ENCODE measurements around the gene JUNB.

The JUNB gene

DNA sequence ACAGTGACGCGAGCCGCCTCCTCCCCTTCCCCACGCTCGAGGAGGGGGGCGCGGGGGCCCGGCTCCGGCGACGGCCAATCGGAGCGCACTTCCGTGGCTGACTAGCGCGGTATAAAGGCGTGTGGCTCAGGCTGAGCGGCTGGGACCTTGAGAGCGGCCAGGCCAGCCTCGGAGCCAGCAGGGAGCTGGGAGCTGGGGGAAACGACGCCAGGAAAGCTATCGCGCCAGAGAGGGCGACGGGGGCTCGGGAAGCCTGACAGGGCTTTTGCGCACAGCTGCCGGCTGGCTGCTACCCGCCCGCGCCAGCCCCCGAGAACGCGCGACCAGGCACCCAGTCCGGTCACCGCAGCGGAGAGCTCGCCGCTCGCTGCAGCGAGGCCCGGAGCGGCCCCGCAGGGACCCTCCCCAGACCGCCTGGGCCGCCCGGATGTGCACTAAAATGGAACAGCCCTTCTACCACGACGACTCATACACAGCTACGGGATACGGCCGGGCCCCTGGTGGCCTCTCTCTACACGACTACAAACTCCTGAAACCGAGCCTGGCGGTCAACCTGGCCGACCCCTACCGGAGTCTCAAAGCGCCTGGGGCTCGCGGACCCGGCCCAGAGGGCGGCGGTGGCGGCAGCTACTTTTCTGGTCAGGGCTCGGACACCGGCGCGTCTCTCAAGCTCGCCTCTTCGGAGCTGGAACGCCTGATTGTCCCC, at the start of gene JUNB:
JUNB (plus strand) TSS at position 142 of the 706 bp plus-strand sequence; CDS start at position 428, 286 bp downstream.
- TF ChIP-seq, protein P1, sequence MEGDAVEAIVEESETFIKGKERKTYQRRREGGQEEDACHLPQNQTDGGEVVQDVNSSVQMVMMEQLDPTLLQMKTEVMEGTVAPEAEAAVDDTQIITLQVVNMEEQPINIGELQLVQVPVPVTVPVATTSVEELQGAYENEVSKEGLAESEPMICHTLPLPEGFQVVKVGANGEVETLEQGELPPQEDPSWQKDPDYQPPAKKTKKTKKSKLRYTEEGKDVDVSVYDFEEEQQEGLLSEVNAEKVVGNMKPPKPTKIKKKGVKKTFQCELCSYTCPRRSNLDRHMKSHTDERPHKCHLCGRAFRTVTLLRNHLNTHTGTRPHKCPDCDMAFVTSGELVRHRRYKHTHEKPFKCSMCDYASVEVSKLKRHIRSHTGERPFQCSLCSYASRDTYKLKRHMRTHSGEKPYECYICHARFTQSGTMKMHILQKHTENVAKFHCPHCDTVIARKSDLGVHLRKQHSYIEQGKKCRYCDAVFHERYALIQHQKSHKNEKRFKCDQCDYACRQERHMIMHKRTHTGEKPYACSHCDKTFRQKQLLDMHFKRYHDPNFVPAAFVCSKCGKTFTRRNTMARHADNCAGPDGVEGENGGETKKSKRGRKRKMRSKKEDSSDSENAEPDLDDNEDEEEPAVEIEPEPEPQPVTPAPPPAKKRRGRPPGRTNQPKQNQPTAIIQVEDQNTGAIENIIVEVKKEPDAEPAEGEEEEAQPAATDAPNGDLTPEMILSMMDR (IDR thresholded peaks at IDR 0.05; ENCODE audit: low read depth, low read length): no peak

DNA sequence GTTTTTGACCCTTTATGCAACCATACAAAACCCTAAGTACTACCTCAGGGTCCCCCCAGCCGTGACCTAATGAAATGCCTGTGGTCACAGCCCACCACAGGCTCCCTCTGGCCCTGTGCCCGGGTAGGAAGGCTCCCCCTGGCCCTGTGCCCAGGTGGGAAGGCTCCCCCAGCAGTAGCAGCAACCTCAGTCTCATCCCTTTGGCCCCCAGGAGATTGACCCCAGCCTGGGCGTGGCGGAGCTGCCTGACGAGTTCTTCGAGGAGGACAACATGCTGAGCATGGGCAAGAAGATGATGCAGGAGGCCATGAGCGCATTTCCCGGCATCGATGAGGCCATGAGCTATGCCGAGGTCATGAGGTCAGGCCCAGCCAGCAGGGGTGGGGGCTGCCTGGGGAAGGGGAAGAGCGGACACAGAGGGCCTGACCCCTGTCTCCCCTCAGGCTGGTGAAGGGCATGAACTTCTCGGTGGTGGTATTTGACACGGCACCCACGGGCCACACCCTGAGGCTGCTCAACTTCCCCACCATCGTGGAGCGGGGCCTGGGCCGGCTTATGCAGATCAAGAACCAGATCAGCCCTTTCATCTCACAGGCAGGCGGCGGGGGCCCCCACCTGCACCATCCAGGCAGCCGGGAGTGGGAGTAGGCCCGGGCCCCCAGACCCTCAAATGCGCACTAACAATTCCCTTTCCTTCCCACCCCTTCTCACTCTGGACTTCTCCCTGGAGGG, 46.0 kb upstream of the JUNB start:
- TF ChIP-seq, protein P1 (IDR thresholded peaks at IDR 0.05; ENCODE audit: low read depth, low read length): no peak
- DNase-seq (ENCODE audit: extremely low read depth, low read depth): no peak

More for the DNA sequence above, at the start of gene JUNB:
- peak; percentile 98 for DNase-seq (ENCODE audit: extremely low read depth, low read depth)

DNA sequence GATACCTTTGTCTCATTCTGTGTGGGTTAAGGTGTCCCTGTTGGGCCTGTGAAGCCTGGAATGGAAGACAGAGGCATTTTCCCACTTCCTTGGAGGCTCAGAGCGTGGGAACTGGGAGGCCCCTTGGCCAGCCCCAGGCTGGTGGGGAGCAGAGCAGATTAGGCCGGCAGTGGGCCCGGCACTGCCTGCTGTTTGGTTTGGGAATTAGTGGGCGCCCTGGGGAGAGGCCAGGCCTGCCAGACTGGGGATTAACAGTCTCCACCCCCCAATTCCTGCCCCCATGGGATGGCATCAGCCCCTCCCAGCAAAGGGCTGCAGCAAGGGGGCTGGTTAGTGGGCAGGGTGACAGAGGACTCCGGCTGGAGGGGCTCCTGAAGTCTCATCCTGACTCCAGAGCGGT, 42.8 kb upstream of the JUNB start:
- DNase-seq (ENCODE audit: extremely low read depth, low read depth): no peak
- TF ChIP-seq, protein P1 (IDR thresholded peaks at IDR 0.05; ENCODE audit: low read depth, low read length): no peak

DNA sequence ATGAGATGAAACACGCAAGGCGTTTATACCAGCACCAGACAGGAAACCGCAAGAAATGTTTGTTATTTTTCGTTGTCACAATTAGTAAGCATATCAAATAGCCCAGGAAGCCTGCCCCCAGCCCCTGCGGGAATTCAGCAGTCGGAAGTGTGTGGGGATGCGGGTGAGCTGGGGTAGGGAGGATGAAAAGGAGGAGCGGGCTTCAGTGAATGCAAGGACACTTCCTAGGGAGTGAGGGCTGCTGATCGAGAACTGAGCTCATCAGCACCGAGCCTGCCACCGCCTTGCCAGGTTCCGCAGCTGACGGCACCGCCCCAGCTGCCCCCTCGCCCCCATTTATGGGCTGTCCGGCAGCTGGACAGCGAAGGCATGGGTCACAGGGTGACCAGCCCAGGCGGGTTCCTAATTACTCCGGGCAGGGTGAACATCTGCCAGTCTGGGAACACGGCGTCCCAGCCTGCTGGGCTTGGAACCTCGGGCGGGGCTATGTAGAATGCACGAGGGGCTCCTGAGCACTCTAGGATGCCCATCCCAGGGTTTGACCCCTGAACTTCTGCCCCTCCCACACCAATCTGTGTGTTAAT, 41.3 kb upstream of the JUNB start:
- TF ChIP-seq, protein P1 (IDR thresholded peaks at IDR 0.05; ENCODE audit: low read depth, low read length): no peak
- DNase-seq (ENCODE audit: extremely low read depth, low read depth): no peak

DNA sequence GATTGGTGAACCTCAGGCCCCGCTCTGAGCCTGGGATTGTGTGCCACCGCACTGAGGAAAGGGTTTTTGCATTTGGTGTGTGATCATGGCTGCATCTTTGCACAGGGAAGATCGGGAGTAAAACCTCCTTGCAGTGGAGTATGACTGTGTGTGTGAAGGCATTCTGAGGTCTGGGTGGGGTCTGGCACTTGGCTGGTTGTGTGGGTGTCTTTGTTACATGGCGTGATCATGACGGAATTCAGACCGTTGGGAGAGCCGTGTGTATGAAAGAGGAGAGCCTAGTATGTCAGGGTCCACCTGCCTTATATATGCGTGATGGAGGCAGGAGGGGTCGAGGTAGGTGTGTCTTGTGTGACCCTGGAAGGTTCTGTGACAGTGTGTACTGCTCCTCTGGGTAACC, 40.4 kb upstream of the JUNB start:
- no peak for DNase-seq (ENCODE audit: extremely low read depth, low read depth)
- TF ChIP-seq, protein P1 (IDR thresholded peaks at IDR 0.05; ENCODE audit: low read depth, low read length): no peak

DNA sequence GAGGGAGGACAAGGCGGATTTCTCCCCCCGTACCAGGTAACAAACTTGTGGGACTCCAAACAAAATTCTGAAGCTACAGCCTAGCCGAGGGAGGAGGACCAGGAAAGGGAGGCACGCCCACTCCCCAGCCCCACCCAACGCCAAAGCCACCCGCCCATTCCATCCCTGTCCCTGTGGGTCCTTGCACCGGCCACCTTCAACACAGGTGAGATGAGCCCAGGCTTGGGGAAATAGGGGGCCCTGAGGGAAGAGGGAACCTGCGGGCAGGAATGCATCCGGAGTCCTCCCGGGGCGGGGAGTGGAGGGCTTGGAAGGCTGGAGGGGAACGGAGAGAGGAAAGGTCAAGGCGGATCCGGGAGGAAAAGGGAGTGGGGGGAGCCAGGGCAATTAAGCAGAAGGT, 39.7 kb upstream of the JUNB start, which contains the start of gene BEST2:
BEST2 (plus strand) TSS at position 157 of the 400 bp plus-strand sequence. CDS start 802 bp downstream, outside the sequence.
- no peak for DNase-seq (ENCODE audit: extremely low read depth, low read depth)
- TF ChIP-seq, protein P1 (IDR thresholded peaks at IDR 0.05; ENCODE audit: low read depth, low read length): no peak

Data from AG09319 (cell line).